ENCODE data around the gene PTGIS. TPM values are rescaled to one million over a fixed set of nuclear protein-coding genes. Genes with fewer than 3 reads are reported as not detected.

PTGIS gene
- total RNA-seq, 1 experiment from 2014 or later = 20.0 TPM

DNA sequence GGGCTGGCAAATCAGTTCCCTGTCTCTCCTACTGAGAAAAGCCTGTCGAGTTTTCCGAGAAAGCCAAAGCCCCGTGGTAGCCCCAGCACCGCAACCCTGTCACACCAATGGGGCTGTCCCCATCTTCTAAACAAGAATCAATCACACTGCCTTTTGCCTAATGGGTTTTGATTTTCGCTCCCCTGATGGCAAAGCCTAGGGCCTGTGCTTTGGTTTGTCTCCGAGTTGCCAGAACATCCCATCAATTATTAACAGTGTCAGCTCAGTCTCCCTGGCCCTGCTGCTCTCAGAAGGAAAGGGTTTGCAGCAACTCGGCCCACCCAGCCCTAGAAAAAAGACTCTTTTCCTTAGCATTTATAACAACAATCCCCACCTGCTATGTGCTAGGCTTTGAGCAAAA lies 89.7 kb downstream of the PTGIS start:
- H2BK120ac ChIP-seq (ENCODE audit: low read depth, low read length, poor library complexity, severe bottlenecking) = no peak overlapping the region
- H3T11ph ChIP-seq (ENCODE audit: low read length) = no peak overlapping the region
- H3K27ac ChIP-seq (ENCODE audit: insufficient read length, low read depth, low read length) = no peak overlapping the region
- DNase-seq = no peak
- Mint-ChIP-seq H3K27me3 (ENCODE audit: low read depth) (peaks cover 19% of the 10 kb centered on the region), H3K9me3 (no peaks in the 10 kb centered on the region; a peak in 1 of 5 replicates), H3K4me1 (peaks cover 4 to 14% of the 10 kb centered on the region in 2 experiments; a peak in 1 of 4 replicates), H3K4me3 (no peak overlapping the region), H3K27ac (no peak overlapping the region), H3K36me3 (ENCODE audit: insufficient read depth in 1 of 3, low read depth in 3 of 3) (peaks cover 0 to 5% (median 2%) of the 10 kb centered on the region in 3 experiments; a peak in 3 of 7 replicates)
- no peaks in the 10 kb centered on the region for H3K4me1 ChIP-seq (ENCODE audit: insufficient read depth, low read length)
- TF ChIP-seq, protein P1, sequence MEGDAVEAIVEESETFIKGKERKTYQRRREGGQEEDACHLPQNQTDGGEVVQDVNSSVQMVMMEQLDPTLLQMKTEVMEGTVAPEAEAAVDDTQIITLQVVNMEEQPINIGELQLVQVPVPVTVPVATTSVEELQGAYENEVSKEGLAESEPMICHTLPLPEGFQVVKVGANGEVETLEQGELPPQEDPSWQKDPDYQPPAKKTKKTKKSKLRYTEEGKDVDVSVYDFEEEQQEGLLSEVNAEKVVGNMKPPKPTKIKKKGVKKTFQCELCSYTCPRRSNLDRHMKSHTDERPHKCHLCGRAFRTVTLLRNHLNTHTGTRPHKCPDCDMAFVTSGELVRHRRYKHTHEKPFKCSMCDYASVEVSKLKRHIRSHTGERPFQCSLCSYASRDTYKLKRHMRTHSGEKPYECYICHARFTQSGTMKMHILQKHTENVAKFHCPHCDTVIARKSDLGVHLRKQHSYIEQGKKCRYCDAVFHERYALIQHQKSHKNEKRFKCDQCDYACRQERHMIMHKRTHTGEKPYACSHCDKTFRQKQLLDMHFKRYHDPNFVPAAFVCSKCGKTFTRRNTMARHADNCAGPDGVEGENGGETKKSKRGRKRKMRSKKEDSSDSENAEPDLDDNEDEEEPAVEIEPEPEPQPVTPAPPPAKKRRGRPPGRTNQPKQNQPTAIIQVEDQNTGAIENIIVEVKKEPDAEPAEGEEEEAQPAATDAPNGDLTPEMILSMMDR (conservative IDR thresholded peaks at IDR 0.05) = no peak
- WGBS (ENCODE audit: extremely low coverage, insufficient read length, low lambda C conversion rate) = no CpG with 5 or more reads among the region's 7 CpGs
- H3K56ac ChIP-seq (ENCODE audit: insufficient read length, low read depth, low read length) = no peak overlapping the region
- H3K4me2 ChIP-seq (ENCODE audit: insufficient read depth, insufficient read length, low read length) = no peak overlapping the region
- no peak overlapping the region for H3K14ac ChIP-seq (ENCODE audit: insufficient read depth, low read length)
- no peak overlapping the region for H2AK5ac ChIP-seq (ENCODE audit: insufficient read length, low read length)
- no peak overlapping the region for H2BK5ac ChIP-seq (ENCODE audit: insufficient read length, low read length)
- no peak overlapping the region for H4K91ac ChIP-seq (ENCODE audit: insufficient read length, low read depth, low read length)
- no peak overlapping the region for H2BK15ac ChIP-seq (ENCODE audit: low read depth, low read length)
- H3K79me1 ChIP-seq (ENCODE audit: insufficient read depth, low read depth, low read length, poor library complexity, severe bottlenecking) = no peaks in the 10 kb centered on the region
- H3K23me2 ChIP-seq (ENCODE audit: insufficient read length, low read depth, low read length, poor library complexity, severe bottlenecking) = peaks cover 5% of the 10 kb centered on the region
- no peak overlapping the region for H4K8ac ChIP-seq (replicated peaks; ENCODE audit: insufficient read length, low read depth, low read length)
- H3K9ac ChIP-seq (ENCODE audit: extremely low read depth, insufficient read length, low read length) = no peak overlapping the region
- H3K79me2 ChIP-seq (ENCODE audit: insufficient read depth, low read length) = no peaks in the 10 kb centered on the region
- no peak overlapping the region for H2AFZ ChIP-seq (ENCODE audit: low read length)
- no peak overlapping the region for H4K5ac ChIP-seq (ENCODE audit: insufficient read length, low read depth, low read length)
- H4K20me1 ChIP-seq (ENCODE audit: control insufficient read depth, insufficient read depth, insufficient read length) = no peaks in the 10 kb centered on the region
- H3K4ac ChIP-seq (ENCODE audit: low read depth, low read length) = no peak overlapping the region
- no peaks in the 10 kb centered on the region for H3K9me3 ChIP-seq (ENCODE audit: control insufficient read depth, low read depth, low read length)
- no peak overlapping the region for H3K23ac ChIP-seq (ENCODE audit: insufficient read length, low read depth, low read length)
- H2BK20ac ChIP-seq (ENCODE audit: low read depth, low read length, poor library complexity, severe bottlenecking) = no peak overlapping the region
- H3K18ac ChIP-seq (ENCODE audit: insufficient read length, low read depth, low read length) = no peak overlapping the region
- no peak overlapping the region for H2BK12ac ChIP-seq (ENCODE audit: insufficient read length, low read depth, low read length)
- no peaks in the 10 kb centered on the region; the same call in 1 of the 2 replicates for H3K27me3 ChIP-seq (ENCODE audit: insufficient read depth, low read length)

All from H9 (cell line).